GM06990 (cell line): Measurements from ENCODE around the gene ZNF277.

Source experiments
- DNase-seq: peaks from one replicate; pipeline ENCODE4 v3.0.0-alpha.2; 2011; ENCODE audit not compliant: insufficient read length; ENCODE audit errors: extremely low read depth
- H3K27me3 ChIP-seq: replicated peaks from 2 replicates; pipeline ENCODE4 v1.6.0; 2011; ENCODE audit warnings: low read length; ENCODE audit not compliant: control insufficient read depth, insufficient read depth
- H3K36me3 ChIP-seq: 2 replicates; pipeline ENCODE4 v1.5.1; 2011; ENCODE audit warnings: low read length; ENCODE audit not compliant: control insufficient read depth, insufficient read depth
- H3K4me3 ChIP-seq: replicated peaks from 2 replicates; pipeline ENCODE4 v1.5.1; 2011; ENCODE audit warnings: low read depth, mild to moderate bottlenecking, control low read depth, low read length
- CTCF ChIP-seq: IDR thresholded peaks from 2 replicates; pipeline ENCODE4 v1.5.1; 2011; ENCODE audit warnings: low read length, control low read depth, mild to moderate bottlenecking, inconsistent platforms; ENCODE audit not compliant: insufficient read depth, poor library complexity, severe bottlenecking

ZNF277 gene

GRCh38 chr7:112337892-112338291, 131.4 kb downstream of the ZNF277 start:
- no peak overlapping the region for H3K4me3 ChIP-seq
- H3K36me3 ChIP-seq = no peaks in the 10 kb centered on the region; the same call in 1 of the 2 replicates
- H3K27me3 ChIP-seq = no peaks in the 10 kb centered on the region
- no peak for DNase-seq
- TF ChIP-seq CTCF = no peak

- TF ChIP-seq CTCF = no peak
- Histone ChIP-seq H3K4me3 (no peak overlapping the region), H3K27me3 (no peaks in the 10 kb centered on the region), H3K36me3 (no peaks in the 10 kb centered on the region; the same call in 1 of the 2 replicates)
- no peak for DNase-seq
Measured at GRCh38 chr7:112338786-112339185, 132.3 kb downstream of the ZNF277 start.

- TF ChIP-seq CTCF = no peak
- no peak overlapping the region for H3K4me3 ChIP-seq
- no peak for DNase-seq
- no peaks in the 10 kb centered on the region; the same call in none of the 2 replicates for H3K36me3 ChIP-seq
- H3K27me3 ChIP-seq = no peaks in the 10 kb centered on the region
Measured at GRCh38 chr7:112341464-112341863, 135.0 kb downstream of the ZNF277 start.

GRCh38 chr7:112346381-112347060, 140.0 kb downstream of the ZNF277 start:
- Histone ChIP-seq H3K27me3 (no peaks in the 10 kb centered on the region), H3K36me3 (no peaks in the 10 kb centered on the region; the same call in none of the 2 replicates), H3K4me3 (no peak overlapping the region)
- no peak for TF ChIP-seq CTCF
- DNase-seq = no peak

GRCh38 chr7:112347088-112347487, 140.6 kb downstream of the ZNF277 start:
- H3K4me3 ChIP-seq = no peak overlapping the region
- no peak for TF ChIP-seq CTCF
- no peak for DNase-seq
- H3K36me3 ChIP-seq = no peaks in the 10 kb centered on the region; the same call in none of the 2 replicates
- H3K27me3 ChIP-seq = no peaks in the 10 kb centered on the region
